HepG2 (cell line): Measurements from ENCODE around the gene PTPRM. TPM values are rescaled to one million over a fixed set of nuclear protein-coding genes. Genes with fewer than 3 reads are reported as not detected.

Experiments used
- ETS1 ChIP-seq: sonication (generic); formaldehyde crosslinking; IDR thresholded peaks from 2 replicates; pipeline ENCODE4 v1.4.0; 2020; ENCODE audit warnings: missing genetic modification reagents
- HIVEP1 ChIP-seq: sonication (generic); formaldehyde crosslinking; IDR thresholded peaks from 2 replicates; pipeline ENCODE4 v1.4.0; 2020; ENCODE audit warnings: mild to moderate bottlenecking, missing genetic modification reagents
- HMGA1 ChIP-seq: sonication (generic); formaldehyde crosslinking; conservative IDR thresholded peaks from 2 replicates; pipeline ENCODE4 v1.4.0; 2020; ENCODE audit warnings: missing genetic modification reagents
- KAT7 ChIP-seq: IDR thresholded peaks from 2 replicates; pipeline ENCODE4 v1.6.1; 2018; ENCODE audit warnings: borderline replicate concordance, missing compliant biosample characterization
- KDM2A ChIP-seq: sonication (generic); formaldehyde crosslinking; IDR thresholded peaks from 2 replicates; pipeline ENCODE4 v1.4.0; 2020; ENCODE audit warnings: low read depth, missing genetic modification reagents, borderline replicate concordance
- NCOA2 ChIP-seq: sonication (generic); formaldehyde crosslinking; IDR thresholded peaks from 2 replicates; pipeline ENCODE4 v1.8.0; 2022; ENCODE audit warnings: inconsistent platforms
- PLRG1 ChIP-seq: fragments of 450-650 bp; conservative IDR thresholded peaks from 2 replicates; pipeline ENCODE4 v1.6.1; 2016
- RBM22 ChIP-seq: fragments of 200-400 bp; formaldehyde crosslinking; optimal IDR thresholded peaks from 2 replicates; pipeline ENCODE3; 2017; ENCODE audit warnings: mild to moderate bottlenecking, low read length, moderate library complexity
- SMYD3 ChIP-seq: sonication (generic); formaldehyde crosslinking; IDR thresholded peaks from 2 replicates; pipeline ENCODE4 v1.8.1; 2023; ENCODE audit warnings: mild to moderate bottlenecking, missing genetic modification reagents
- TBX3 ChIP-seq: fragments of 450-650 bp; IDR thresholded peaks from 2 replicates; pipeline ENCODE4 v1.6.1; 2017; ENCODE audit warnings: antibody characterized with exemption, mild to moderate bottlenecking, inconsistent platforms, borderline replicate concordance
- TOE1 ChIP-seq: sonication (generic); formaldehyde crosslinking; IDR thresholded peaks from 2 replicates; pipeline ENCODE4 v1.4.0; 2020; ENCODE audit warnings: mild to moderate bottlenecking, missing genetic modification reagents
- ZFX ChIP-seq: sonication (generic); formaldehyde crosslinking; IDR thresholded peaks from 2 replicates; pipeline ENCODE4 v1.4.0; 2020; ENCODE audit warnings: mild to moderate bottlenecking, low read depth, missing genetic modification reagents, moderate library complexity
- ZNF234 ChIP-seq: sonication (generic); formaldehyde crosslinking; conservative IDR thresholded peaks from 2 replicates; pipeline ENCODE4 v1.5.1; 2020; ENCODE audit warnings: mild to moderate bottlenecking, missing genetic modification reagents
- ZNF260 ChIP-seq: sonication (generic); formaldehyde crosslinking; IDR thresholded peaks from 2 replicates; pipeline ENCODE4 v1.4.0; 2020; ENCODE audit warnings: missing genetic modification reagents, low read depth, mild to moderate bottlenecking, borderline replicate concordance
- ZNF33B ChIP-seq: sonication (generic); formaldehyde crosslinking; IDR thresholded peaks from 2 replicates; pipeline ENCODE4 v1.5.1; 2020; ENCODE audit warnings: mild to moderate bottlenecking, missing genetic modification reagents
- ZNF44 ChIP-seq: sonication (generic); formaldehyde crosslinking; IDR thresholded peaks from 2 replicates; pipeline ENCODE4 v1.5.1; 2020; ENCODE audit warnings: mild to moderate bottlenecking, missing genetic modification reagents
- ZNF609 ChIP-seq: sonication (generic); formaldehyde crosslinking; IDR thresholded peaks from 2 replicates; pipeline ENCODE4 v1.4.0; 2020; ENCODE audit warnings: mild to moderate bottlenecking, missing genetic modification reagents, borderline replicate concordance
- ZNF644 ChIP-seq: IDR thresholded peaks from 2 replicates; pipeline ENCODE4 v1.6.1; 2016; ENCODE audit warnings: low read depth
- ZNF737 ChIP-seq: sonication (generic); formaldehyde crosslinking; IDR thresholded peaks from 2 replicates; pipeline ENCODE4 v1.5.0; 2020; ENCODE audit warnings: missing genetic modification reagents, mild to moderate bottlenecking, borderline replicate concordance
- ZNF879 ChIP-seq: sonication (generic); formaldehyde crosslinking; IDR thresholded peaks from 2 replicates; pipeline ENCODE4 v1.8.1; 2023; ENCODE audit warnings: missing genetic modification reagents
- polyA plus RNA-seq, 8 experiments: library from polyadenylated mRNA; depleted of rRNA in 3 of 8; stranded (reverse) in 7 of 8; unstranded in 1 of 8; fragments of >200 nt; fragmentation: Illumina TruSeq in 4 of 8; extraction: Trizol in 4 of 8; gene quantifications; 2 replicates each; pipeline versions ENCODE4 v1.2.1 to v1.2.3, GENCODE V29; 2011 to 2016; ENCODE audit warnings: low read depth in 4 of 8, missing spikeins in 1 of 8, mixed read lengths in 1 of 8; ENCODE audit not compliant: insufficient read depth in 1 of 8
- total RNA-seq, 5 experiments: library from RNA; depleted of rRNA; stranded (reverse); fragments of >200 nt; fragmentation: Illumina TruSeq; extraction: Trizol; gene quantifications; 2 replicates each; pipeline ENCODE4 v1.2.3, GENCODE V29; 2016; ENCODE audit warnings: low read depth in 1 of 5
- TF ChIP-seq, protein P1 (sequence below): sonication (generic); formaldehyde crosslinking; IDR thresholded peaks from 2 replicates; pipeline ENCODE4 v1.5.0; 2020; ENCODE audit warnings: missing genetic modification reagents, mild to moderate bottlenecking, borderline replicate concordance
- TF ChIP-seq, protein P2 (sequence below): sonication (generic); formaldehyde crosslinking; IDR thresholded peaks from 2 replicates; pipeline ENCODE4 v1.5.0; 2020; ENCODE audit warnings: missing genetic modification reagents

Gene PTPRM
- total and polyA plus RNA-seq, 2 of the 13 experiments (the other 11 are each of a cell fraction or from before 2014, with no cell fraction given) = 12.6 to 108 TPM

DNA sequence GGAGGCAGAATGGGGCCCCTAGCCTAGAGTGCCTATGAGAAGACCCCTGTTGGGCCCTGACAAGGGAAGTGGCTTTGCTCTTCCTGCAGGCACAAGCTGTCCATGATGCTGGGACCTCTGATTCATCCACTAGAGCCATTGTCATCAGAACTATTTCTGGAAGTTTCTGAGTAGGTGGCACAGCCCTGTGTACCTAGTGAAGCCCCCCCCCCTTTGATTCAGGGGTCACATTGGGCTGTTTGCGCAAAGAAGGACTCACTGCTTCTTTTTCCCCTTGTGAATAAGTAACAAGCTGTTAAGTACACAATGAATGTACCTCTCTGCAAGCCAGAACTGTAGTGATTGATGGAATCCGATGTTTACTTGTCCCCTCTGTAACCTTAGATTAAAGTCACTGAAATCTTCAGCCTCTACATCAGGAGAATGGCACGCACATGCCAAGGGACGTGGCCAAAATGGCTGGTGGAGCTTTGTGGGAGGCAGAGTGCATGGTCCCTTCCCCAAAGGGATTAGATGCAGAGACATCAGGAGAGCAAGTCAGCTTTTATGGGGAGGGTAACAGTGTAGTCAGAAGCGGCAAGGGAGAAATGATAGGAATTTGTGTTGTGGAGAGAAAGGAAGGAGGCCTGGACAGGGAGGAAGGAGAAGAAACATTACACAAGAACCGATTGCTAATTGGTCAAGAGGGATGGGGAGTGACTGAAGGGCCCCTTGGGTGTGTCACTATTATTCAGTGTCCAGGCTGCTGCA is 774.5 kb downstream of the PTPRM start (continued):
- TF ChIP-seq ZNF879 = no peak
- TF ChIP-seq KDM2A (CRISPR knock-in tag) = no peak
- TF ChIP-seq ZNF44 = no peak
- no peak for TF ChIP-seq TOE1 (CRISPR knock-in tag)
- TF ChIP-seq RBM22 = no peak
- TF ChIP-seq ZNF644 = peak; percentile 97
- TF ChIP-seq TBX3 = peak; percentile 77; the same call in 1 of the 2 replicates
- no peak for TF ChIP-seq ZNF234 (CRISPR knock-in tag)
- TF ChIP-seq KAT7 (CRISPR knock-in tag) = no peak
- no peak for TF ChIP-seq HIVEP1 (CRISPR knock-in tag)
- TF ChIP-seq SMYD3 (CRISPR knock-in tag) = no peak; the same call in 1 of the 2 replicates
- no peak for TF ChIP-seq ZNF260 (CRISPR knock-in tag)
- TF ChIP-seq HMGA1 (CRISPR knock-in tag) = no peak
- TF ChIP-seq, protein P1, sequence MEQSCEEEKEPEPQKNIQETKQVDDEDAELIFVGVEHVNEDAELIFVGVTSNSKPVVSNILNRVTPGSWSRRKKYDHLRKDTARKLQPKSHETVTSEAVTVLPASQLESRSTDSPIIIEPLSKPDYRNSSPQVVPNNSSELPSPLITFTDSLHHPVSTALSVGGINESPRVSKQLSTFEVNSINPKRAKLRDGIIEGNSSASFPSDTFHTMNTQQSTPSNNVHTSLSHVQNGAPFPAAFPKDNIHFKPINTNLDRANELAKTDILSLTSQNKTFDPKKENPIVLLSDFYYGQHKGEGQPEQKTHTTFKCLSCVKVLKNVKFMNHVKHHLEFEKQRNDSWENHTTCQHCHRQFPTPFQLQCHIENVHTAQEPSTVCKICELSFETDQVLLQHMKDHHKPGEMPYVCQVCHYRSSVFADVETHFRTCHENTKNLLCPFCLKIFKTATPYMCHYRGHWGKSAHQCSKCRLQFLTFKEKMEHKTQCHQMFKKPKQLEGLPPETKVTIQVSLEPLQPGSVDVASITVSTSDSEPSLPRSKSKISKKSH (CRISPR knock-in tag) = no peak
- TF ChIP-seq NCOA2 (CRISPR knock-in tag) = peak; percentile 86
- TF ChIP-seq ZNF609 (CRISPR knock-in tag) = peak; percentile 92
- TF ChIP-seq PLRG1 = no peak
- TF ChIP-seq, protein P2, sequence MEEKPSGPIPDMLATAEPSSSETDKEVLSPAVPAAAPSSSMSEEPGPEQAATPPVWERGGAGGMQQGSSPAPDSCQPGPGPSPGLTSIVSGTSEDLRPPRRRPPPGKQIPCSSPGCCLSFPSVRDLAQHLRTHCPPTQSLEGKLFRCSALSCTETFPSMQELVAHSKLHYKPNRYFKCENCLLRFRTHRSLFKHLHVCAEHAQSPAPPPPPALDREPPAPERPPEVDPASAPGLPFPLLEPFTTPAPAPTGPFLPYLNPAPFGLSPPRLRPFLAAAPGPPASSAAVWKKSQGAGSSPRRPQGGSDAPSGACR (CRISPR knock-in tag) = no peak
- no peak for TF ChIP-seq ZFX
- no peak for TF ChIP-seq ETS1 (CRISPR knock-in tag)
- TF ChIP-seq ZNF737 (CRISPR knock-in tag) = no peak
- no peak for TF ChIP-seq ZNF33B
